HG03139 (cell line): ENCODE data around the gene STIM1.
"Not testable (repeated sequence)": the region's sequence is repeated elsewhere in the genome, so short reads cannot be mapped to it uniquely, and the experiment has no call there.

Source experiments
- ATAC-seq: cut with Tn5 transposase; IDR thresholded peaks from one replicate; pipeline ENCODE4 v1.9.1; 2021; ENCODE audit not compliant: unreplicated experiment

The STIM1 gene

GRCh38 chr11:3971756-3972404, 116.4 kb downstream of the STIM1 start:
- ATAC-seq: no peak

GRCh38 chr11:3972431-3972830, 117.0 kb downstream of the STIM1 start:
- no peak for ATAC-seq

GRCh38 chr11:3977078-3977477, 121.6 kb downstream of the STIM1 start:
- no peak for ATAC-seq

- no peak for ATAC-seq
These were observed 125.7 kb downstream of the STIM1 start for GRCh38 chr11:3981084-3981633.

GRCh38 chr11:3982431-3982830, 127.0 kb downstream of the STIM1 start:
- no peak for ATAC-seq

- no peak for ATAC-seq
These were observed 127.6 kb downstream of the STIM1 start for GRCh38 chr11:3983101-3983500.

GRCh38 chr11:3984896-3985295, 129.4 kb downstream of the STIM1 start:
- no peak for ATAC-seq

- no peak for ATAC-seq
These were observed 130.2 kb downstream of the STIM1 start for GRCh38 chr11:3985631-3986030.

GRCh38 chr11:3986301-3986700, 130.8 kb downstream of the STIM1 start:
- ATAC-seq: no peak

- ATAC-seq: no peak
These were observed 133.9 kb downstream of the STIM1 start for GRCh38 chr11:3989276-3989920.

- no peak for ATAC-seq
These were observed 134.4 kb downstream of the STIM1 start for GRCh38 chr11:3989921-3990290.

- no peak for ATAC-seq
These were observed 134.9 kb downstream of the STIM1 start for GRCh38 chr11:3990406-3990805.

- ATAC-seq: no peak
These were observed 137.5 kb downstream of the STIM1 start for GRCh38 chr11:3992964-3993363.

- ATAC-seq: no peak
These were observed 138.7 kb downstream of the STIM1 start for GRCh38 chr11:3994030-3994640.

- no peak for ATAC-seq
These were observed 139.8 kb downstream of the STIM1 start for GRCh38 chr11:3995307-3995706.

GRCh38 chr11:3995949-3996554, 140.6 kb downstream of the STIM1 start:
- ATAC-seq: no peak

- ATAC-seq: no peak
These were observed 141.2 kb downstream of the STIM1 start for GRCh38 chr11:3996651-3997050.

- ATAC-seq: not testable (repeated sequence)
These were observed 149.3 kb downstream of the STIM1 start for GRCh38 chr11:4004753-4005152.

GRCh38 chr11:4006946-4007680, 151.6 kb downstream of the STIM1 start:
- ATAC-seq: no peak

- ATAC-seq: no peak
These were observed 152.7 kb downstream of the STIM1 start for GRCh38 chr11:4008116-4008515.

GRCh38 chr11:4016602-4017001, 161.1 kb downstream of the STIM1 start:
- ATAC-seq: not testable (repeated sequence)
